Thyroid gland (tissue), 4 donors: ENCODE results near the gene MID1. TPM values are rescaled to one million over a fixed set of nuclear protein-coding genes. Genes with fewer than 3 reads are reported as not detected.

Experiments
- DNase-seq, 2 donors: peaks; one replicate each; pipeline ENCODE4 v3.0.0-alpha.2; 2019
- H3K27ac ChIP-seq, 3 donors: fragments of 200-600 bp; sonication (generic); 1 replicate in 2 of 3; 2 replicates in 1 of 3; pipeline ENCODE4 v1.5.1; 2016 to 2019; ENCODE audit warnings: mild to moderate bottlenecking in 1 of 3, moderate library complexity in 1 of 3
- H3K27me3 ChIP-seq: fragments of 200-600 bp; sonication (generic); one replicate; pipeline ENCODE4 v1.5.1; 2019
- H3K36me3 ChIP-seq, 2 donors: fragments of 200-600 bp; sonication (generic); one replicate each; pipeline ENCODE4 v1.5.1; 2016 to 2019
- H3K4me1 ChIP-seq, 2 donors: fragments of 200-600 bp; sonication (generic); one replicate each; pipeline ENCODE4 v1.5.1; 2017 to 2019
- H3K4me3 ChIP-seq, 3 donors: fragments of 200-600 bp; sonication (generic); replicated peaks in 1 of 3; 1 replicate in 2 of 3; 2 replicates in 1 of 3; pipeline ENCODE4 v1.5.1; 2016; ENCODE audit warnings: mild to moderate bottlenecking in 1 of 3
- H3K9me3 ChIP-seq: fragments of 200-600 bp; sonication (generic); one replicate; pipeline ENCODE4 v1.5.1; 2017
- CTCF ChIP-seq, 6 experiments: fragments of 200-600 bp in 3 of 6; fragments of 450-650 bp in 3 of 6; sonication (generic) in 3 of 6; IDR thresholded peaks; one replicate each; pipeline ENCODE4 v1.5.1; 2016 to 2019; ENCODE audit warnings: antibody characterized with exemption in 6 of 6, mild to moderate bottlenecking in 2 of 6, inconsistent platforms in 1 of 6, moderate library complexity in 1 of 6
- POLR2A ChIP-seq, 2 donors: fragments of 450-650 bp; IDR thresholded peaks; one replicate each; pipeline ENCODE4 v1.6.1; 2017; ENCODE audit warnings: antibody characterized with exemption in 2 of 2, mild to moderate bottlenecking in 2 of 2, moderate library complexity in 1 of 2
- WGBS, 2 donors: methylation state at CpG; one replicate each; pipeline ENCODE4 v1.1.5; 2017; 5-methylcytosine and 5-hydroxymethylcytosine counted together
- intact Hi-C: fragments of 100-400 bp; cut with DNase I; formaldehyde crosslinking; loops from one replicate; pipeline ENCODE4 v1.15.1; 2023
- small RNA-seq: library from RNA; depleted of rRNA; stranded (forward); fragments of <200 nt; gene quantifications from one replicate; pipeline ENCODE3, GENCODE V24; 2016
- total RNA-seq, 4 donors: library from RNA; depleted of rRNA; stranded (reverse); fragments of >200 nt; gene quantifications; one replicate each; pipeline ENCODE4 v1.2.3, GENCODE V29; 2016

Gene MID1
- total RNA-seq, 4 donors from 2014 or later, result 9.5 to 19.5 (median 12.7) TPM

- no peak overlapping the region for H3K4me3 ChIP-seq
- whole genome bisulfite sequencing, 2 donors, result 74 to 79% methylated on average over 3 of the region's 3 CpGs
- H3K27me3 ChIP-seq, result no peaks in the 10 kb centered on the region
- H3K27ac ChIP-seq, result no peak overlapping the region
- intact Hi-C loops, result no loop called here
- TF ChIP-seq POLR2A (IDR thresholded peaks at IDR 0.05) (no peak), CTCF (IDR thresholded peaks at IDR 0.05) (no peak)
- no peaks in the 10 kb centered on the region for H3K36me3 ChIP-seq
- no peaks in the 10 kb centered on the region for H3K9me3 ChIP-seq
- no peak for DNase-seq
- H3K4me1 ChIP-seq, result no peaks in the 10 kb centered on the region
Observed at GRCh38 chrX:10397349-10397748, 223.0 kb downstream of the MID1 start.

GRCh38 chrX:10395643-10396042 lies 224.7 kb downstream of the MID1 start:
- Histone ChIP-seq H3K4me3 (no peak overlapping the region), H3K27me3 (no peaks in the 10 kb centered on the region), H3K9me3 (no peaks in the 10 kb centered on the region), H3K36me3 (no peaks in the 10 kb centered on the region), H3K4me1 (no peaks in the 10 kb centered on the region), H3K27ac (no peak overlapping the region)
- intact Hi-C loops, result no loop called here
- TF ChIP-seq POLR2A (IDR thresholded peaks at IDR 0.05), result no peak
- TF ChIP-seq CTCF (IDR thresholded peaks at IDR 0.05), result no peak
- no peak for DNase-seq
- 73 to 90% methylated on average over 6 of the region's 6 CpGs for WGBS, 2 donors

Small RNAs within 50 kb of the gene (small RNA-seq; reads per million reads assigned to genes)
- gene RNU6-800P, result not detected
